ENCODE measurements around the gene FEM1C. TPM values are rescaled to one million over a fixed set of nuclear protein-coding genes. Genes with fewer than 3 reads are reported as not detected.

FEM1C gene
- total RNA-seq, 1 donor from 2014 or later, result 15.4 TPM

GRCh38 chr5:115553082-115553481 lies 8.5 kb upstream of the FEM1C start:
- Mint-ChIP-seq H3K9me3 (ENCODE audit: low read depth) (no peaks in the 10 kb centered on the region), H3K4me3 (ENCODE audit: unreplicated experiment) (no peak overlapping the region), H3K4me1 (ENCODE audit: low read depth) (peaks cover 12% of the 10 kb centered on the region), H3K27me3 (ENCODE audit: low read depth) (no peaks in the 10 kb centered on the region), H3K27ac (ENCODE audit: unreplicated experiment) (no peak overlapping the region), H3K36me3 (ENCODE audit: low read depth) (no peaks in the 10 kb centered on the region)
- DNase-seq (ENCODE audit: low spot score), result no peak
- TF ChIP-seq CTCF (IDR thresholded peaks at IDR 0.05), result no peak

GRCh38 chr5:115551415-115551814 lies 6.8 kb upstream of the FEM1C start:
- H3K9me3 Mint-ChIP-seq (ENCODE audit: low read depth), result no peaks in the 10 kb centered on the region
- TF ChIP-seq CTCF (IDR thresholded peaks at IDR 0.05), result no peak
- no peak overlapping the region for H3K4me3 Mint-ChIP-seq (ENCODE audit: unreplicated experiment)
- no peaks in the 10 kb centered on the region for H3K36me3 Mint-ChIP-seq (ENCODE audit: low read depth)
- peak overlapping the region; percentile 25 for H3K27ac Mint-ChIP-seq (ENCODE audit: unreplicated experiment)
- H3K4me1 Mint-ChIP-seq (ENCODE audit: low read depth), result peaks cover 6% of the 10 kb centered on the region
- no peaks in the 10 kb centered on the region for H3K27me3 Mint-ChIP-seq (ENCODE audit: low read depth)
- no peak for DNase-seq (ENCODE audit: low spot score)

- Mint-ChIP-seq H3K4me3 (ENCODE audit: unreplicated experiment) (no peak overlapping the region), H3K27ac (ENCODE audit: unreplicated experiment) (no peak overlapping the region), H3K4me1 (ENCODE audit: low read depth) (peaks cover 6% of the 10 kb centered on the region), H3K36me3 (ENCODE audit: low read depth) (no peaks in the 10 kb centered on the region), H3K9me3 (ENCODE audit: low read depth) (no peaks in the 10 kb centered on the region), H3K27me3 (ENCODE audit: low read depth) (no peaks in the 10 kb centered on the region)
- no peak for DNase-seq (ENCODE audit: low spot score)
- TF ChIP-seq CTCF (IDR thresholded peaks at IDR 0.05), result peak; percentile 71
Observed at GRCh38 chr5:115549154-115549553, 4.6 kb upstream of the FEM1C start.

GRCh38 chr5:115548683-115549082 lies 4.1 kb upstream of the FEM1C start:
- H3K36me3 Mint-ChIP-seq (ENCODE audit: low read depth), result no peaks in the 10 kb centered on the region
- DNase-seq (ENCODE audit: low spot score), result no peak
- H3K4me3 Mint-ChIP-seq (ENCODE audit: unreplicated experiment), result no peak overlapping the region

GRCh38 chr5:115545351-115545882 lies 842 bp upstream of the FEM1C start:
- no peak overlapping the region for H3K4me3 Mint-ChIP-seq (ENCODE audit: unreplicated experiment)
- no peak overlapping the region for H3K27ac Mint-ChIP-seq (ENCODE audit: unreplicated experiment)
- H3K9me3 Mint-ChIP-seq (ENCODE audit: low read depth), result no peaks in the 10 kb centered on the region
- H3K27me3 Mint-ChIP-seq (ENCODE audit: low read depth), result no peaks in the 10 kb centered on the region
- H3K36me3 Mint-ChIP-seq (ENCODE audit: low read depth), result no peaks in the 10 kb centered on the region
- DNase-seq (ENCODE audit: low spot score), result no peak
- H3K4me1 Mint-ChIP-seq (ENCODE audit: low read depth), result peaks cover 26% of the 10 kb centered on the region
- TF ChIP-seq CTCF (IDR thresholded peaks at IDR 0.05), result no peak

More at GRCh38 chr5:115548683-115549082, 4.1 kb upstream of the FEM1C start:
- no peak overlapping the region for H3K27ac Mint-ChIP-seq (ENCODE audit: unreplicated experiment)
- no peak for TF ChIP-seq CTCF (IDR thresholded peaks at IDR 0.05)
- H3K9me3 Mint-ChIP-seq (ENCODE audit: low read depth), result no peaks in the 10 kb centered on the region
- H3K4me1 Mint-ChIP-seq (ENCODE audit: low read depth), result peaks cover 6% of the 10 kb centered on the region
- H3K27me3 Mint-ChIP-seq (ENCODE audit: low read depth), result no peaks in the 10 kb centered on the region
